ENCODE measurements around the gene ATP5MK. TPM values are rescaled to one million over a fixed set of nuclear protein-coding genes. Genes with fewer than 3 reads are reported as not detected.
"Not testable (repeated sequence)": the region's sequence is repeated elsewhere in the genome, so short reads cannot be mapped to it uniquely, and the experiment has no call there.

ATP5MK gene
- total RNA-seq, 1 experiment from 2014 or later: 429 TPM

DNA sequence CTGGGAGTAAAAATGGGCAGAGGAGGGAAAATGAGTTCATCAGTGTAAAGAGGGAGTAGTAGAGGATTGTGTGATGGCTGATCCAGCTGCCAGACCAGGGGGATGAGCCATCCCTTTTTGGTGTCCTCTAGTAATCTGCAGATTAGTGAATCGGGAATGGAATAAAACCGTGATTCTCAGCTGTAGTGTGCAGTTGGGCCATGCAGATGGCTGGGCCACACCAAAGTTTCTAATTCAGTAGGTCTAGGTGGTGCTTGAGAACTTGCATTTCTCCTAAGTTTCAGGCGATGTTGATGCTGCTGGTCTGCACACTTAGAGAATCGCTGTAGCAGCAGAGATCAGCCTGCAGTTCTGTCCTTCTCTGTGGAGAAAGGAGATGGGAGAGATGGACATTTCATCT lies 22.8 kb upstream of the ATP5MK start:
- TF ChIP-seq, protein P1, sequence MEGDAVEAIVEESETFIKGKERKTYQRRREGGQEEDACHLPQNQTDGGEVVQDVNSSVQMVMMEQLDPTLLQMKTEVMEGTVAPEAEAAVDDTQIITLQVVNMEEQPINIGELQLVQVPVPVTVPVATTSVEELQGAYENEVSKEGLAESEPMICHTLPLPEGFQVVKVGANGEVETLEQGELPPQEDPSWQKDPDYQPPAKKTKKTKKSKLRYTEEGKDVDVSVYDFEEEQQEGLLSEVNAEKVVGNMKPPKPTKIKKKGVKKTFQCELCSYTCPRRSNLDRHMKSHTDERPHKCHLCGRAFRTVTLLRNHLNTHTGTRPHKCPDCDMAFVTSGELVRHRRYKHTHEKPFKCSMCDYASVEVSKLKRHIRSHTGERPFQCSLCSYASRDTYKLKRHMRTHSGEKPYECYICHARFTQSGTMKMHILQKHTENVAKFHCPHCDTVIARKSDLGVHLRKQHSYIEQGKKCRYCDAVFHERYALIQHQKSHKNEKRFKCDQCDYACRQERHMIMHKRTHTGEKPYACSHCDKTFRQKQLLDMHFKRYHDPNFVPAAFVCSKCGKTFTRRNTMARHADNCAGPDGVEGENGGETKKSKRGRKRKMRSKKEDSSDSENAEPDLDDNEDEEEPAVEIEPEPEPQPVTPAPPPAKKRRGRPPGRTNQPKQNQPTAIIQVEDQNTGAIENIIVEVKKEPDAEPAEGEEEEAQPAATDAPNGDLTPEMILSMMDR (IDR thresholded peaks at IDR 0.05; ENCODE audit: unreplicated experiment): no peak
- no peak for DNase-seq (ENCODE audit: unreplicated experiment)
- intact Hi-C loops (cut with micrococcal nuclease): no loop called here
- H3K36me3 Mint-ChIP-seq (ENCODE audit: insufficient read depth, unreplicated experiment): peaks cover 96% of the 10 kb centered on the region
- H3K4me1 Mint-ChIP-seq (ENCODE audit: insufficient read depth, unreplicated experiment): no peaks in the 10 kb centered on the region
- no peaks in the 10 kb centered on the region for H3K9me3 Mint-ChIP-seq (ENCODE audit: unreplicated experiment)
- POLR2A ChIA-PET: interaction anchor here (0.6 kb wide), 1 partner anchor 22 kb away, joined by 3 read pairs; no protein-coding TSS in a partner anchor
- no peak overlapping the region for H3K4me3 Mint-ChIP-seq (ENCODE audit: unreplicated experiment)
- no peaks in the 10 kb centered on the region for H3K27me3 Mint-ChIP-seq (ENCODE audit: insufficient read depth, unreplicated experiment)
- no TSS peak for BruUV-seq (replicated peaks)
- H3K27ac Mint-ChIP-seq (ENCODE audit: low read depth, unreplicated experiment): no peak overlapping the region
- CTCF ChIA-PET: interaction anchor here (0.6 to 1.3 kb wide), 5 partner anchors 13 to 490 kb away, joined by 3 to 5 read pairs (median 3); no protein-coding TSS in a partner anchor

- Mint-ChIP-seq H3K9me3 (ENCODE audit: unreplicated experiment) (no peaks in the 10 kb centered on the region), H3K4me3 (ENCODE audit: unreplicated experiment) (no peak overlapping the region), H3K27ac (ENCODE audit: low read depth, unreplicated experiment) (no peak overlapping the region), H3K27me3 (ENCODE audit: insufficient read depth, unreplicated experiment) (no peaks in the 10 kb centered on the region), H3K4me1 (ENCODE audit: insufficient read depth, unreplicated experiment) (no peaks in the 10 kb centered on the region), H3K36me3 (ENCODE audit: insufficient read depth, unreplicated experiment) (peaks cover 96% of the 10 kb centered on the region)
- intact Hi-C loops (cut with micrococcal nuclease): loop anchor here (1.0 to 2.0 kb wide), 2 partner anchors 68 to 175 kb away; no protein-coding TSS in a partner anchor
- DNase-seq (ENCODE audit: unreplicated experiment): no peak
- TF ChIP-seq, protein P1 (IDR thresholded peaks at IDR 0.05; ENCODE audit: unreplicated experiment): no peak
- ChIA-PET POLR2A (interaction anchor here (1.0 kb wide), 1 partner anchor 10 kb away, joined by 4 read pairs; no protein-coding TSS in a partner anchor), CTCF (interaction anchor here (0.7 to 5.6 kb wide), 16 partner anchors 9 to 274 kb away, joined by 3 to 48 read pairs (median 7); partner anchors contain the start of genes ATP5MK and PDCD11)
- no TSS peak for BruUV-seq (replicated peaks)
Observed at GRCh38 chr10:103417601-103418000, 21.3 kb upstream of the ATP5MK start.

- H3K4me1 Mint-ChIP-seq (ENCODE audit: insufficient read depth, unreplicated experiment); DNase-seq (ENCODE audit: unreplicated experiment); BruUV-seq (replicated peaks); H3K27me3 Mint-ChIP-seq (ENCODE audit: insufficient read depth, unreplicated experiment); H3K4me3 Mint-ChIP-seq (ENCODE audit: unreplicated experiment); H3K27ac Mint-ChIP-seq (ENCODE audit: low read depth, unreplicated experiment); H3K9me3 Mint-ChIP-seq (ENCODE audit: unreplicated experiment): not testable (repeated sequence)
- POLR2A ChIA-PET: interaction anchor here (0.7 kb wide), 1 partner anchor 19 kb away, joined by 6 read pairs; no protein-coding TSS in a partner anchor
- intact Hi-C loops (cut with micrococcal nuclease): loop anchor here (1.0 to 2.0 kb wide), 2 partner anchors 68 to 176 kb away; no protein-coding TSS in a partner anchor
- peaks cover 96% of the 10 kb centered on the region for H3K36me3 Mint-ChIP-seq (ENCODE audit: insufficient read depth, unreplicated experiment)
- CTCF ChIA-PET: interaction anchor here (0.6 to 5.6 kb wide), 23 partner anchors 7 to 296 kb away, joined by 3 to 48 read pairs (median 7); partner anchors contain the start of genes ATP5MK and PDCD11
Observed at GRCh38 chr10:103417148-103417469, 20.8 kb upstream of the ATP5MK start.

- H3K9me3 Mint-ChIP-seq (ENCODE audit: unreplicated experiment): no peaks in the 10 kb centered on the region
- no peak overlapping the region for H3K4me3 Mint-ChIP-seq (ENCODE audit: unreplicated experiment)
Observed at GRCh38 chr10:103416436-103417147, 20.3 kb upstream of the ATP5MK start.

More at GRCh38 chr10:103416436-103417147, 20.3 kb upstream of the ATP5MK start:
- BruUV-seq (replicated peaks): no TSS peak
- intact Hi-C loops (cut with micrococcal nuclease): loop anchor here (1.0 to 2.0 kb wide), 2 partner anchors 69 to 176 kb away; no protein-coding TSS in a partner anchor
- peaks cover 96% of the 10 kb centered on the region for H3K36me3 Mint-ChIP-seq (ENCODE audit: insufficient read depth, unreplicated experiment)
- ChIA-PET CTCF (interaction anchor here (0.6 to 5.6 kb wide), 27 partner anchors 8 to 296 kb away, joined by 3 to 48 read pairs (median 6); partner anchors contain the start of genes ATP5MK and PDCD11), POLR2A (interaction anchor here (0.7 kb wide), 1 partner anchor 18 kb away, joined by 6 read pairs; no protein-coding TSS in a partner anchor)
- DNase-seq (ENCODE audit: unreplicated experiment): peak; percentile 68
- H3K4me1 Mint-ChIP-seq (ENCODE audit: insufficient read depth, unreplicated experiment): no peaks in the 10 kb centered on the region
- TF ChIP-seq, protein P1 (IDR thresholded peaks at IDR 0.05; ENCODE audit: unreplicated experiment): peak; percentile 37
- no peak overlapping the region for H3K27ac Mint-ChIP-seq (ENCODE audit: low read depth, unreplicated experiment)
- H3K27me3 Mint-ChIP-seq (ENCODE audit: insufficient read depth, unreplicated experiment): no peaks in the 10 kb centered on the region
